Natural killer cell (primary cell): ENCODE results near the gene IFI35. TPM values are rescaled to one million over a fixed set of nuclear protein-coding genes. Genes with fewer than 3 reads are reported as not detected.

Source experiments
- ATAC-seq, 3 donors: fragments of 150-1000 bp in 2 of 3; fragments of 200-7000 bp in 1 of 3; cut with Tn5 transposase; 1 replicate in 1 of 3; 2 replicates in 2 of 3; pipeline ENCODE4 v1.10.0; 2021; ENCODE audit warnings: mild to moderate bottlenecking in 2 of 3, moderate library complexity in 2 of 3
- DNase-seq, 2 donors: peaks; one replicate each; pipeline versions ENCODE4 v3.0.0 to v3.0.0-alpha.2; 2013 to 2021; ENCODE audit warnings: mixed read lengths in 1 of 2
- H3K27ac ChIP-seq: one replicate; pipeline ENCODE4 v1.5.1; 2013; ENCODE audit warnings: mild to moderate bottlenecking, low read length
- H3K27me3 ChIP-seq: one replicate; pipeline ENCODE4 v1.6.1; 2013; ENCODE audit warnings: low read length; ENCODE audit not compliant: control insufficient read depth, insufficient read depth
- H3K36me3 ChIP-seq: one replicate; pipeline ENCODE4 v1.6.1; 2013; ENCODE audit warnings: low read length; ENCODE audit not compliant: control insufficient read depth, insufficient read depth
- H3K4me1 ChIP-seq: one replicate; pipeline ENCODE4 v1.6.1; 2013; ENCODE audit warnings: low read length; ENCODE audit not compliant: control insufficient read depth, insufficient read depth
- H3K4me3 ChIP-seq: one replicate; pipeline ENCODE4 v1.5.1; 2013; ENCODE audit warnings: low read length
- H3K9me3 ChIP-seq: one replicate; pipeline ENCODE4 v1.6.1; 2013; ENCODE audit warnings: low read length; ENCODE audit not compliant: control insufficient read depth, insufficient read depth
- H3K27ac Mint-ChIP-seq, 2 donors: one replicate each; pipeline ENCODE4 v1.8.0; 2022; ENCODE audit warnings: mild to moderate bottlenecking in 2 of 2, mixed read lengths in 2 of 2, moderate library complexity in 1 of 2
- H3K27me3 Mint-ChIP-seq, 2 donors: one replicate each; pipeline ENCODE4 v1.8.0; 2022; ENCODE audit warnings: low read depth in 2 of 2, mixed read lengths in 2 of 2
- H3K36me3 Mint-ChIP-seq: one replicate; pipeline ENCODE4 v1.8.0; 2022; ENCODE audit warnings: mixed read lengths
- H3K4me1 Mint-ChIP-seq, 2 donors: one replicate each; pipeline ENCODE4 v1.8.0; 2022; ENCODE audit warnings: mixed read lengths in 2 of 2
- H3K4me3 Mint-ChIP-seq: one replicate; pipeline ENCODE4 v1.8.0; 2022; ENCODE audit warnings: mild to moderate bottlenecking, moderate library complexity, mixed read lengths
- H3K9me3 Mint-ChIP-seq, 2 donors: one replicate each; pipeline ENCODE4 v1.8.0; 2022; ENCODE audit warnings: mixed read lengths in 2 of 2
- WGBS: methylation state at CpG from one replicate; pipeline ENCODE4 v1.1.7; 2013; ENCODE audit warnings: missing lambda C conversion rate; ENCODE audit not compliant: insufficient coverage; 5-methylcytosine and 5-hydroxymethylcytosine counted together
- intact Hi-C: fragments of 100-400 bp; cut with micrococcal nuclease; formaldehyde crosslinking; loops from one replicate; pipeline ENCODE4 v1.14.2; 2022
- total RNA-seq, 4 donors: library from RNA; stranded (reverse); fragments of 120-200 nt in 1 of 4; gene quantifications; one replicate each; pipeline versions ENCODE4 v1.2.3 to v1.2.4, GENCODE V29; 2013 to 2022
- TF ChIP-seq, protein P1 (sequence below): fragments of 200-600 bp; IDR thresholded peaks from one replicate; pipeline ENCODE4 v1.8.0; 2022; ENCODE audit warnings: antibody characterized with exemption

Gene IFI35
- total RNA-seq, 3 donors from 2014 or later (not counting 1 experiment from before 2014, with no cell fraction given) = 50.0 to 66.8 (median 59.4) TPM

GRCh38 chr17:43031666-43032065 is 25.1 kb downstream of the IFI35 start:
- H3K27me3 ChIP-seq = no peaks in the 10 kb centered on the region
- no peak overlapping the region for H3K4me3 Mint-ChIP-seq
- H3K9me3 Mint-ChIP-seq = no peaks in the 10 kb centered on the region
- TF ChIP-seq, protein P1, sequence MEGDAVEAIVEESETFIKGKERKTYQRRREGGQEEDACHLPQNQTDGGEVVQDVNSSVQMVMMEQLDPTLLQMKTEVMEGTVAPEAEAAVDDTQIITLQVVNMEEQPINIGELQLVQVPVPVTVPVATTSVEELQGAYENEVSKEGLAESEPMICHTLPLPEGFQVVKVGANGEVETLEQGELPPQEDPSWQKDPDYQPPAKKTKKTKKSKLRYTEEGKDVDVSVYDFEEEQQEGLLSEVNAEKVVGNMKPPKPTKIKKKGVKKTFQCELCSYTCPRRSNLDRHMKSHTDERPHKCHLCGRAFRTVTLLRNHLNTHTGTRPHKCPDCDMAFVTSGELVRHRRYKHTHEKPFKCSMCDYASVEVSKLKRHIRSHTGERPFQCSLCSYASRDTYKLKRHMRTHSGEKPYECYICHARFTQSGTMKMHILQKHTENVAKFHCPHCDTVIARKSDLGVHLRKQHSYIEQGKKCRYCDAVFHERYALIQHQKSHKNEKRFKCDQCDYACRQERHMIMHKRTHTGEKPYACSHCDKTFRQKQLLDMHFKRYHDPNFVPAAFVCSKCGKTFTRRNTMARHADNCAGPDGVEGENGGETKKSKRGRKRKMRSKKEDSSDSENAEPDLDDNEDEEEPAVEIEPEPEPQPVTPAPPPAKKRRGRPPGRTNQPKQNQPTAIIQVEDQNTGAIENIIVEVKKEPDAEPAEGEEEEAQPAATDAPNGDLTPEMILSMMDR = no peak
- H3K27ac ChIP-seq = no peak overlapping the region
- DNase-seq (no peak), ATAC-seq (no peak)
- 80% methylated on average over 1 of the region's 3 CpGs for WGBS
- no peak overlapping the region for H3K4me3 ChIP-seq
- no peaks in the 10 kb centered on the region for H3K9me3 ChIP-seq
- H3K36me3 Mint-ChIP-seq = no peaks in the 10 kb centered on the region
- H3K27ac Mint-ChIP-seq = no peak overlapping the region
- intact Hi-C loops = loop anchor here (5.0 kb wide), 1 partner anchor 51 kb away; no protein-coding TSS in a partner anchor
- H3K36me3 ChIP-seq = no peaks in the 10 kb centered on the region
- H3K4me1 ChIP-seq = no peaks in the 10 kb centered on the region
- no peaks in the 10 kb centered on the region for H3K27me3 Mint-ChIP-seq
- H3K4me1 Mint-ChIP-seq = no peaks in the 10 kb centered on the region

GRCh38 chr17:43033948-43034881 is 27.6 kb downstream of the IFI35 start:
- no peak overlapping the region for H3K27ac Mint-ChIP-seq
- H3K4me3 Mint-ChIP-seq = no peak overlapping the region

DNA sequence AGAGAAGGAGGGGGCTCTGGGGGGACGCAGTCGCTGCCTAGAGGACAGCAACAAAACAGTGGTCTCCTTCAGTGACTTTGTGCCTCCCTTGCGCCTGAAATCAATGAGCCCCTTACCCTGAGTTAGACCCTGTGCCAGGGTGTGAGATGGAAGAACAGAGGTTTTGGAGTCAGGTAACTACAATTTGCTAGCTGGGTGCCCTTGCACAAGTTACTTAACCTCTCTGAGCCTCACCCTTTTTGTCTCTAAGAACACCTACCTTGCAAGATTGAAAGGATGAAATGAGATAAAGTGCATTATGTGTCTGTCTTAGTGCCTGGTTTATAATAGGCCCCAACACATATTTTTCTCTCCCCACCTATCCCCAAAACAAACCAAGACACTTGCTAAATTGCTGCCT is 28.3 kb downstream of the IFI35 start:
- Mint-ChIP-seq H3K27ac (no peak overlapping the region), H3K27me3 (no peaks in the 10 kb centered on the region), H3K9me3 (no peaks in the 10 kb centered on the region), H3K4me1 (no peaks in the 10 kb centered on the region), H3K4me3 (no peak overlapping the region), H3K36me3 (no peaks in the 10 kb centered on the region)
- Histone ChIP-seq H3K27me3 (no peaks in the 10 kb centered on the region), H3K4me3 (no peak overlapping the region), H3K4me1 (no peaks in the 10 kb centered on the region), H3K36me3 (no peaks in the 10 kb centered on the region), H3K27ac (no peak overlapping the region), H3K9me3 (no peaks in the 10 kb centered on the region)
- TF ChIP-seq, protein P1 = no peak
- intact Hi-C loops = loop anchor here (5.0 kb wide), 1 partner anchor 47 kb away; no protein-coding TSS in a partner anchor
- WGBS = 97% methylated on average over 3 of the region's 3 CpGs
- ATAC-seq (no peak), DNase-seq (no peak)

More at GRCh38 chr17:43033948-43034881, 27.6 kb downstream of the IFI35 start:
- H3K36me3 ChIP-seq = no peaks in the 10 kb centered on the region
- H3K4me3 ChIP-seq = no peak overlapping the region
- DNase-seq (no peak), ATAC-seq (no peak)
- H3K27ac ChIP-seq = no peak overlapping the region
- no peaks in the 10 kb centered on the region for H3K27me3 Mint-ChIP-seq
- WGBS = 87% methylated on average over 8 of the region's 12 CpGs
- H3K4me1 ChIP-seq = no peaks in the 10 kb centered on the region
- no peaks in the 10 kb centered on the region for H3K36me3 Mint-ChIP-seq
- H3K4me1 Mint-ChIP-seq = no peaks in the 10 kb centered on the region
- intact Hi-C loops = loop anchor here (5.0 kb wide), 1 partner anchor 48 kb away; no protein-coding TSS in a partner anchor
- H3K27me3 ChIP-seq = no peaks in the 10 kb centered on the region
- no peaks in the 10 kb centered on the region for H3K9me3 Mint-ChIP-seq
- no peaks in the 10 kb centered on the region for H3K9me3 ChIP-seq
- TF ChIP-seq, protein P1 = no peak
